ENCODE measurements around the gene TMEM9. TPM values are rescaled to one million over a fixed set of nuclear protein-coding genes. Genes with fewer than 3 reads are reported as not detected.

TMEM9 gene
- polyA plus RNA-seq (2011; rRNA removed) (121 and 171 TPM in 2 replicates), polyA minus RNA-seq (2011; rRNA and poly(A)+ RNA removed) (64.7 and 85.3 TPM in 2 replicates)

DNA sequence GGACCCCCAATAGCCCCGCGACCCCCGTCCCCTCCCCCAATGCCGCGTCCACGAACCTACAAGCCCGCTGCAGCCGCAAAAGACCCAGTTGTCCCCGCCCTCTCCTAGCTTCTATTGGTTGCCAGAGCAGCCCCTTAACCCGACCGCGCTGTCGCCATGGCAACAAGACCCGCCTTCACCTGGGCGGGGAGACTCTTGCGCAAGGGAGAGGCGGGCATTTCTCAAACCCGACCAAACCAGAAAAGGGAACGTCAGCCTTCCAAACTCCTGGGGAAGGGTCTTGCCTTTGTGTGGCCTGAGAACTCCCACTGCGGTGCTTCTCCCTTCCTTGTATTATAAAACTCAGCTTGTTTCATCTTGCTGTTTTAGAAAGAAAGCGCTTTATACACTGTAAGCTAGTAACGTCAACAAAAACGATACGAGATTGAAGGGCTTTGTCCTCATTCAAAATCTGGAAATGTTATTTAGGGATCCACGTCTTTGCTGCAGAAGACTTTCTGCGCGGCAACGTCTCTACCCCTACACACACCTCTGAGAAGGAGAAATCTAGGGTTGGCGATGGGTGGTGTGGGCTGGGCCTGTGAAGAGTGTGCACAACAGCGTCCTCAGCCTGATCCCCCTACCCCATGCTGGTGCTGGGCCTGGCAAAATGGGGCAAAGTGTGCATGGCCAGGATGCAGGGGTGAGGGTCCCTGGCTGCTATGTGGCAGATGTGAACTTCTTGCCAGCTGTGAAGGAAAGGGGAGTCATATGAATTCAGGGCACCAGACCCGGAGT is at the start of gene TMEM9:
Gene TMEM9, minus strand, starts transcription at position 86 of the 777 bp plus-strand sequence. CDS start 551 bp downstream, outside the sequence.
- peak; percentile 67 for DNase-seq (ENCODE audit: low read depth)
- H3K36me3 ChIP-seq (ENCODE audit: control insufficient read depth, insufficient read depth, low read length), result peaks cover 8% of the 10 kb centered on the region
- POLR2A ChIA-PET, result no interaction called here
- CTCF ChIA-PET, result interaction anchor here (0.6 to 1.5 kb wide), 4 partner anchors 13 to 550 kb away, joined by 3 to 5 read pairs (median 3); no protein-coding TSS in a partner anchor
- peak within 1 kb of the TSS; percentile 87 for H3K4me3 ChIP-seq (ENCODE audit: low read depth, low read length)
- TF ChIP-seq, protein P1, sequence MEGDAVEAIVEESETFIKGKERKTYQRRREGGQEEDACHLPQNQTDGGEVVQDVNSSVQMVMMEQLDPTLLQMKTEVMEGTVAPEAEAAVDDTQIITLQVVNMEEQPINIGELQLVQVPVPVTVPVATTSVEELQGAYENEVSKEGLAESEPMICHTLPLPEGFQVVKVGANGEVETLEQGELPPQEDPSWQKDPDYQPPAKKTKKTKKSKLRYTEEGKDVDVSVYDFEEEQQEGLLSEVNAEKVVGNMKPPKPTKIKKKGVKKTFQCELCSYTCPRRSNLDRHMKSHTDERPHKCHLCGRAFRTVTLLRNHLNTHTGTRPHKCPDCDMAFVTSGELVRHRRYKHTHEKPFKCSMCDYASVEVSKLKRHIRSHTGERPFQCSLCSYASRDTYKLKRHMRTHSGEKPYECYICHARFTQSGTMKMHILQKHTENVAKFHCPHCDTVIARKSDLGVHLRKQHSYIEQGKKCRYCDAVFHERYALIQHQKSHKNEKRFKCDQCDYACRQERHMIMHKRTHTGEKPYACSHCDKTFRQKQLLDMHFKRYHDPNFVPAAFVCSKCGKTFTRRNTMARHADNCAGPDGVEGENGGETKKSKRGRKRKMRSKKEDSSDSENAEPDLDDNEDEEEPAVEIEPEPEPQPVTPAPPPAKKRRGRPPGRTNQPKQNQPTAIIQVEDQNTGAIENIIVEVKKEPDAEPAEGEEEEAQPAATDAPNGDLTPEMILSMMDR (IDR thresholded peaks at IDR 0.05; ENCODE audit: insufficient read depth, low read depth, low read length), result no peak
- peaks cover 10% of the 10 kb centered on the region for H3K27me3 ChIP-seq (ENCODE audit: control insufficient read depth, insufficient read depth, low read length)

DNA sequence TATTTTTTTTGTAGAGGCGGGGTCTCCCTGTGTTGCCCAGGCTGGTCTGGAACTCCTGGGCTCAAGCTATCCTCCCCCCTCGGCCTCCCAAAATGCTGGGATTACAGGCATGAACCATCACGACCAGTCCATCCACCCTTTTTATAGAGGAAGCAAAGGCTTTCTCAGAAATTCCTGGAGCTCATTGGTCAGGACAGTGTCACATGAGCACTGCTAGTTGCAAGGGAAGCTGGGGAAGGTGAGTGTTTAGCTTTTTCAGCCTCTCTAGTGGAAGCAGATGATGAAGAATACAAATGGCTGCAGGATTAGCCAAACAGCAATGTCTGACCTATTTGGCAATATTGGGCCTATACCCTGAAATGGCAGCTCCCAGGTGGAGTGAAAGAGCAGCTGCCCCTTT is 44.3 kb upstream of the TMEM9 start:
- no peak for DNase-seq (ENCODE audit: low read depth)
- no peak overlapping the region for H3K4me3 ChIP-seq (ENCODE audit: low read depth, low read length)
- POLR2A ChIA-PET, result no interaction called here
- CTCF ChIA-PET, result no interaction called here
- H3K27me3 ChIP-seq (ENCODE audit: control insufficient read depth, insufficient read depth, low read length), result peaks cover 9% of the 10 kb centered on the region
- H3K36me3 ChIP-seq (ENCODE audit: control insufficient read depth, insufficient read depth, low read length), result no peaks in the 10 kb centered on the region
- TF ChIP-seq, protein P1 (IDR thresholded peaks at IDR 0.05; ENCODE audit: insufficient read depth, low read depth, low read length), result no peak

DNA sequence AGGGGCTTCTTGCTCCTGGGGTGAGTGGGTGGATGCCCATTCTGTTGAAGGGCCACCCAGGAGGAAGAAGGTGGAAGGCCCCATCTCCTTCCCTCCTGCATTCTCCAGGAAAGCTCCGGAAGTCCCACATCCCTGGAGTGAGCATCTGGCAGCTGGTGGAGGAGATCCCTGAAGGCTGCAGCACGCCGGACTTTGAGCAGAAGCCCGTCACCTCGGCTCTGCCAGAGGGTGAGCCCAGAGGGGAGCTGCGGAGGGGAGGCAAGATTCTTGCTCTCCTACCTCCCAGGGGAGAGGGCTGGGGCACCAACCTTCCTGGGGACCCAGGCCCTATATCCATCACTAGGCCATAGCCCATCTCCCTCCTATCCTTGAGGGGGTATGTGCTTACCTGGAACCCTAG is 39.8 kb upstream of the TMEM9 start:
- H3K36me3 ChIP-seq (ENCODE audit: control insufficient read depth, insufficient read depth, low read length), result no peaks in the 10 kb centered on the region
- POLR2A ChIA-PET, result no interaction called here
- no peak for DNase-seq (ENCODE audit: low read depth)
- H3K27me3 ChIP-seq (ENCODE audit: control insufficient read depth, insufficient read depth, low read length), result no peaks in the 10 kb centered on the region
- TF ChIP-seq, protein P1 (IDR thresholded peaks at IDR 0.05; ENCODE audit: insufficient read depth, low read depth, low read length), result no peak
- CTCF ChIA-PET, result no interaction called here
- no peak overlapping the region for H3K4me3 ChIP-seq (ENCODE audit: low read depth, low read length)

DNA sequence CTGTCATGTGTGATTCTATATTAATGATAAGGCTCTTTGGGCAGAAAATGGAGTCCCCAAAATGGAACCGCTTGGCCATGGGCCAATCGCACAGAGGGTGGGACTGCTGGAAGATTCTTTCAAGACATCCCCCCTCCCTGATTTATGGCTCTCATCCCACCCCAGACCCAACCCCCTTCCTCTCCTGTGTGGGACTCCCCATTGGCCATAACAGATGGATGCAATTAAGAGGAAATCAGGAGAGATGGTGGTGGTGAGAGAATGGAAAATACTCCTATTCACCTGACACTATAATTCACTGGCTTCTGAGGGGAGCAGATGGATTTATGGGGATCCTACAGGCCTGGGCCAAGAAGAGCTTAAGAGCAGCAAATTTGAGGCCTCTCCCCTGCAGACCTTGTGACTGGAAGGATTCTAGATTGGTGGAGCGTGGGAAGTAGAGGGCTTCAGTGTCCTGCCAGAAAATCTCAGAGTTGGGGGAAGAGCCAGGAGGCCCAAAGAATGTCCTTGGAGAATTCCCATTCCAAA is 38.1 kb upstream of the TMEM9 start:
- TF ChIP-seq, protein P1 (IDR thresholded peaks at IDR 0.05; ENCODE audit: insufficient read depth, low read depth, low read length), result no peak
- Histone ChIP-seq H3K36me3 (ENCODE audit: control insufficient read depth, insufficient read depth, low read length) (no peaks in the 10 kb centered on the region), H3K4me3 (ENCODE audit: low read depth, low read length) (no peak overlapping the region), H3K27me3 (ENCODE audit: control insufficient read depth, insufficient read depth, low read length) (no peaks in the 10 kb centered on the region; the same call in 1 of the 2 replicates)
- DNase-seq (ENCODE audit: low read depth), result no peak
- CTCF ChIA-PET, result interaction anchor here (0.8 to 0.9 kb wide), 2 partner anchors 31 to 42 kb away, joined by 3 read pairs; no protein-coding TSS in a partner anchor
- POLR2A ChIA-PET, result interaction anchor here (0.5 kb wide), 1 partner anchor 184 kb away, joined by 3 read pairs; no protein-coding TSS in a partner anchor

DNA sequence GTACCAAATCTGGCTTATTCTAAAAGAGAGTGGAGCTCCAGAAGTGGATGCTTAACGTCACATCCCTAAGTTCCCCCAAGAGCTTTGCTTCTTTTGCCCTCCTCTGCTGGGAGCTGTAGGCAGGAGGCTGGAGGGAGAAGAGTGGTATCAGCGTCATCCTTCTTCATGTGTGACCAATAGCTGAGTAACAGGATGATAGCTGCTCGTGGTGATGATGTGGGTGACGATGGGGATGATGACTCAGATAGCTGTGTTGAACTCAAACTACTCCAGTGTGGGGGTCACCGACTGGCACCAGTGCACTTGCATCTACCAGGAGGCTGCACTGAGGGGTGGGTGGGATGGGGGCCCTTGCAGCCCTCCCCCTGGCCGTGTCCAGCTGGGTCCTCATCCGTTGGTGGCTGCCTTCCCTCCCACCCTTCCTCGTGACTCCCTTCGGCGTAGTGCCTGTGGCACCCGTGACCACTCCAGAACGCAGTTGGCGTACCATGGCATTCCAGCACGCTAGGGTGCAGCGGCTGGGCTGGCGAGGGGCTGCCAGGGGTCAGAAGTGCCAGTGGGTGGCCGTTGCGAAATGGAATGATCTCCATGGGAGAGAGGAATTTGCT is 37.5 kb upstream of the TMEM9 start:
- POLR2A ChIA-PET, result no interaction called here
- no peaks in the 10 kb centered on the region; the same call in 1 of the 2 replicates for H3K27me3 ChIP-seq (ENCODE audit: control insufficient read depth, insufficient read depth, low read length)
- CTCF ChIA-PET, result interaction anchor here (0.5 to 0.8 kb wide), 2 partner anchors 42 to 93 kb away, joined by 3 read pairs; no protein-coding TSS in a partner anchor
- TF ChIP-seq, protein P1 (IDR thresholded peaks at IDR 0.05; ENCODE audit: insufficient read depth, low read depth, low read length), result no peak
- H3K4me3 ChIP-seq (ENCODE audit: low read depth, low read length), result no peak overlapping the region
- DNase-seq (ENCODE audit: low read depth), result peak; percentile 44
- H3K36me3 ChIP-seq (ENCODE audit: control insufficient read depth, insufficient read depth, low read length), result no peaks in the 10 kb centered on the region
